GM20000 (cell line): ENCODE data around the gene NCF4.
A peak's percentile ranks its signal among the peaks of the same experiment; 100 is the strongest.

Experiments used
- DNase-seq: peaks from one replicate; pipeline ENCODE4 v3.0.0; 2012; ENCODE audit warnings: low spot score
- TF ChIP-seq, protein P1 (sequence below): IDR thresholded peaks from 2 replicates; pipeline ENCODE4 v1.5.1; 2012; ENCODE audit warnings: mild to moderate bottlenecking, control low read depth; ENCODE audit errors: extremely low read depth, missing control alignments

NCF4 gene

GRCh38 chr22:36860017-36860416 lies 789 bp upstream of the NCF4 start:
- TF ChIP-seq, protein P1, sequence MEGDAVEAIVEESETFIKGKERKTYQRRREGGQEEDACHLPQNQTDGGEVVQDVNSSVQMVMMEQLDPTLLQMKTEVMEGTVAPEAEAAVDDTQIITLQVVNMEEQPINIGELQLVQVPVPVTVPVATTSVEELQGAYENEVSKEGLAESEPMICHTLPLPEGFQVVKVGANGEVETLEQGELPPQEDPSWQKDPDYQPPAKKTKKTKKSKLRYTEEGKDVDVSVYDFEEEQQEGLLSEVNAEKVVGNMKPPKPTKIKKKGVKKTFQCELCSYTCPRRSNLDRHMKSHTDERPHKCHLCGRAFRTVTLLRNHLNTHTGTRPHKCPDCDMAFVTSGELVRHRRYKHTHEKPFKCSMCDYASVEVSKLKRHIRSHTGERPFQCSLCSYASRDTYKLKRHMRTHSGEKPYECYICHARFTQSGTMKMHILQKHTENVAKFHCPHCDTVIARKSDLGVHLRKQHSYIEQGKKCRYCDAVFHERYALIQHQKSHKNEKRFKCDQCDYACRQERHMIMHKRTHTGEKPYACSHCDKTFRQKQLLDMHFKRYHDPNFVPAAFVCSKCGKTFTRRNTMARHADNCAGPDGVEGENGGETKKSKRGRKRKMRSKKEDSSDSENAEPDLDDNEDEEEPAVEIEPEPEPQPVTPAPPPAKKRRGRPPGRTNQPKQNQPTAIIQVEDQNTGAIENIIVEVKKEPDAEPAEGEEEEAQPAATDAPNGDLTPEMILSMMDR: no peak
- no peak for DNase-seq

DNA sequence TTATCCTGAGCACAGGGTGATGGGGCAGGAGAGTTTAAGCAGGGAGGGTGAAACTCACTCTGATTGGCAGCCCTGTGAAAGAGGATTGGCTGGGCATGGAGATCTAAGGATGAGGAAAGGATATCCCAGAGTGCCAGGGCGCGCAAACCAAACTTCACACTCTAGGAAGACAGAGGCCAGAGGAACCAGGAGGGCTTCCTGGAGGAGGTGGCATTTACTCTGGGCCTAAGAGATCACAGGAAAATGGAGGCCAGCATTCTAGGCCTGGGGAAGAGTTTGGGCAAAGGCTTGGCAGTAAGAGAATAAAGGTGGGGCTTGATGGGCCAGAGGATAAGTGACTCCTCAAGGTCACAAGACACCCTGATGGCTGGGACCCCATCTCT lies 377 bp upstream of the NCF4 start:
- TF ChIP-seq, protein P1: no peak
- DNase-seq: no peak

- TF ChIP-seq, protein P1: no peak
- DNase-seq: peak; percentile 61
Measured at GRCh38 chr22:36862251-36863242, 1.7 kb downstream of the NCF4 start.

DNA sequence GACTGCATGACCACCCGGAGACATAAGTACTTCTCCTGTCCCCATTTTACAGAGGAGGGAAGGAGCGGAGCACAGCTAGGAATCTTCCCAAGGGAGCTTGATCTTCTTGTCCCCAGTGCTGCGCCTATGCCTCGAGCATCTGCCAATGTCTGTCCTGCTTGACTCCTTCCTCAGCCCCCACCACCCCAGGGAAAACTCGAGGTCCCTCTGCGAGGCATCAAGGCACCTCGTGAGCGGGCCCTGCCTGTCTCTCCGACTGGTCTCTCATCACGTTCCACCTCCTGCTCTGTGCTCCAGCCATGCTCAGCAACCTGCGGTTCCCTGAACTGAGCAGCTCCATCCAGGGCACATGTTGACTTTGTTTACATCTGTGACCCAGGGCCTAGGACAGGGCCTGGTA lies 2.5 kb downstream of the NCF4 start:
- DNase-seq: no peak
- TF ChIP-seq, protein P1: no peak

GRCh38 chr22:36863979-36864378 lies 3.2 kb downstream of the NCF4 start:
- TF ChIP-seq, protein P1: no peak
- DNase-seq: no peak

GRCh38 chr22:36864454-36865215 lies 3.8 kb downstream of the NCF4 start:
- TF ChIP-seq, protein P1: no peak
- DNase-seq: no peak

GRCh38 chr22:36865346-36865745 lies 4.5 kb downstream of the NCF4 start:
- TF ChIP-seq, protein P1: no peak
- DNase-seq: no peak
